ENCODE measurements around the gene HAL.
A peak's percentile ranks its signal among the peaks of the same experiment; 100 is the strongest.

HAL gene

DNA sequence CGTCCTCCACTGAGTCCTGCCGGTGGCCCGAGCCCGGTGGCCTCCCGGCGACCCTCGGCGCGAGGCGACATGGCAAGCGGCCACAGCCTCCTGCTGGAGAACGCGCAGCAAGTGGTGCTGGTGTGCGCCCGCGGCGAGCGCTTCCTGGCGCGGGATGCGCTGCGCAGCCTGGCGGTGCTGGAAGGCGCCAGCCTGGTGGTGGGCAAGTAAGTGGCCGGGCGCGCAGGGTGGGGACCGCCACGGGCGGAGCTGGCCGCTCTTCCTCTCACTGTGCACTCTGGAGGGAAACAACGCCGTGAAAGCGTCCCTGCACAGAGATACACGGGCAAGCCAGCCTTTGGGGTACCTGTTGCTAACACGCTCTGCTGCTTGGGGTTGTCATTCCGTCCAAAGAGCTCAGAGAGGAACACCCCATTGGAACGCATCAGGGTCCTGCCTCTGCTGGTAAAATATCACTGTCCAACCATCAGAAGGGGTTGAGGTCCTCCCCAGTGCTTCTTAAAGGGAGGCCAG lies 52.8 kb downstream of the HAL start, which contains the start of gene AMDHD1:
AMDHD1 (plus strand) TSS at position 2 of the 513 bp plus-strand sequence; CDS start at position 70, 68 bp downstream.
- TF ChIP-seq, protein P1, sequence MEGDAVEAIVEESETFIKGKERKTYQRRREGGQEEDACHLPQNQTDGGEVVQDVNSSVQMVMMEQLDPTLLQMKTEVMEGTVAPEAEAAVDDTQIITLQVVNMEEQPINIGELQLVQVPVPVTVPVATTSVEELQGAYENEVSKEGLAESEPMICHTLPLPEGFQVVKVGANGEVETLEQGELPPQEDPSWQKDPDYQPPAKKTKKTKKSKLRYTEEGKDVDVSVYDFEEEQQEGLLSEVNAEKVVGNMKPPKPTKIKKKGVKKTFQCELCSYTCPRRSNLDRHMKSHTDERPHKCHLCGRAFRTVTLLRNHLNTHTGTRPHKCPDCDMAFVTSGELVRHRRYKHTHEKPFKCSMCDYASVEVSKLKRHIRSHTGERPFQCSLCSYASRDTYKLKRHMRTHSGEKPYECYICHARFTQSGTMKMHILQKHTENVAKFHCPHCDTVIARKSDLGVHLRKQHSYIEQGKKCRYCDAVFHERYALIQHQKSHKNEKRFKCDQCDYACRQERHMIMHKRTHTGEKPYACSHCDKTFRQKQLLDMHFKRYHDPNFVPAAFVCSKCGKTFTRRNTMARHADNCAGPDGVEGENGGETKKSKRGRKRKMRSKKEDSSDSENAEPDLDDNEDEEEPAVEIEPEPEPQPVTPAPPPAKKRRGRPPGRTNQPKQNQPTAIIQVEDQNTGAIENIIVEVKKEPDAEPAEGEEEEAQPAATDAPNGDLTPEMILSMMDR (IDR thresholded peaks at IDR 0.05; ENCODE audit: control insufficient read depth, extremely low read depth, insufficient read depth), result peak; percentile 34
- peak; percentile 6 for DNase-seq (ENCODE audit: low read depth)
- H3K4me3 ChIP-seq (ENCODE audit: low read depth, low read length), result peak within 1 kb of the TSS; percentile 66

DNA sequence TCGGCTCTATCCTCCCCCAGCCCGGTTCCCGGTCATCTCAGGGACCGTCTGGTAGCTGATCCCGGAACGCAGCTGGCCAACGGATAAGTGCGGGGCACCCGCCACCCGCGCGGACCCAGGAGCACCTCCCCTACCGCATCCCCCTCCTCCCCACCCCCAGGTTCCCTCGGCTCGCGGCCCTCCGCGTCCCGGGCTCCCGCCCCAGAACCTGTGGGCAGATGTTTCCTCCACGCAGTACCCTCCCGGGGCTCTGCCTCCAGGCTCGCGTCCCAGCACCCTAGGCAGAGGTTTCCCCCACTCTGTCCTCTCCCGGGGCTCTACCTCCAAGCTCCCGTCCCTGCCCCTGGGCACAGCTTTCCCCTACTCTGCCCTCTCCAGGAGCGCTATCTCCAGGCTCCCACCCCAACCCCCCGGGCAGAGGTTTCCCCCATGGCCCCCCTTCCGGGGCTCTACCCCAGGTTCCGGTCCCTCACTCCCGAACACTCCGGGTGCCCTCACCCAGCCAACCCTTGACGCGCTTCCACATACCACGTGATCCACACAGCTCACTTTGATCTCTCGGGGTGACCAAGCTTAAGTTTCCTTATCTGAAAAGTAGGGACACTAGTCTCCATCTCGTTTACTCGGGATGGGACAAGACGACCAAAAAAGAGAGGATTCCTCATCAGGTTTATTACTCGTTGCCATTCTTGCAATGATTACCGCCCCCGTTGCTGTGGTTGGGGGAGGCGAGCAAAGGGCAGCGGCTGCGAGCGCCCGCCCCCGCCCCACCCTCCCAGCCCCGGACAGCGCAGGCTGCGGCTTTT lies 53.4 kb downstream of the HAL start, which contains the start of gene CCDC38:
CCDC38 (minus strand) TSS at position 91 of the 806 bp plus-strand sequence. CDS start 6,105 bp downstream, outside the sequence.
- H3K4me3 ChIP-seq (ENCODE audit: low read depth, low read length), result peak within 1 kb of the TSS; percentile 66
- peak; percentile 3 for DNase-seq (ENCODE audit: low read depth)

DNA sequence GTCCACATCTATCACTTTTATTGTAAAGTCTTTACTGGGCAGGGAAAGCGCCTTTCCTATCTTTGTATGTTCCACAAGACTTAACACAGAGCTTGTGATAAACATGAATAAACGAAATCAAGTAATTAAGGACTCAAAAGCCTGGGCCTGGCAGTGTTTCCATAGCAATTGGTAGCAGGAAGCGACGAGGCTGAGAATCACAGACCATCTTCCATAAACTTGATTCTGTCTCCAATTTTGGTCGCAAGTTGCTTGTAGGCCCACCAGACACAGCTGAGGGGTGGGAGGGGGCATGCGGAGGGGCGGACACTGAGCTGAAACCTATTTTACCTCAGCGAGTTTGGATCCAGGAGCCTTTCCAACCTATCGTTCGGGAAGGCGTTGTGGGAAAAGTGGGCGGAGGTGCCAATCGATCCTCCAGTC lies 54.0 kb downstream of the HAL start:
- DNase-seq (ENCODE audit: low read depth), result no peak
- TF ChIP-seq, protein P1 (IDR thresholded peaks at IDR 0.05; ENCODE audit: control insufficient read depth, extremely low read depth, insufficient read depth), result no peak
- peak overlapping the region; percentile 66 for H3K4me3 ChIP-seq (ENCODE audit: low read depth, low read length)

More for the DNA sequence above, 53.4 kb downstream of the HAL start, which contains the start of gene CCDC38:
- TF ChIP-seq, protein P1 (IDR thresholded peaks at IDR 0.05; ENCODE audit: control insufficient read depth, extremely low read depth, insufficient read depth), result no peak

DNA sequence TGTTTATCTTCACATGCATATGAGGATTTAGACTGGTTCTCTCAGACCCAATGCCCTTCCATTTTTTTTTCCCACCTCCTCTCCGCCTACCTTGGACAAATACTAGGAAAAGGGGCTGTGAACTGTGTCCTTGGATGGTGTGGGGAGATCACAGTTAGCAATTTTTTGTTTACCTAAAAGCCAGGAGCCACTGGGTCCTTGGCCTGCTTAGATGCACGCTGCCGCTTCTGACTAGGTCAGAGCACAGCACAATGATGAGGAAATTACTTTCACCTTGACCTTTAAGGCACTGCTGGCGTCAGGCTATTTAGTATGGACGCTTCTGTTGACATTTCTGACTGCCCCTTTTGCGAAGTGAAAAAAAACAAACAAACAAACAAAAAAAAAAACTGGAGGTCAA lies 55.6 kb downstream of the HAL start:
- H3K4me3 ChIP-seq (ENCODE audit: low read depth, low read length), result no peak overlapping the region
- TF ChIP-seq, protein P1 (IDR thresholded peaks at IDR 0.05; ENCODE audit: control insufficient read depth, extremely low read depth, insufficient read depth), result no peak
- no peak for DNase-seq (ENCODE audit: low read depth)

Data from LNCaP clone FGC (cell line).